ENCODE measurements around the gene CTXN2.

CTXN2 gene

DNA sequence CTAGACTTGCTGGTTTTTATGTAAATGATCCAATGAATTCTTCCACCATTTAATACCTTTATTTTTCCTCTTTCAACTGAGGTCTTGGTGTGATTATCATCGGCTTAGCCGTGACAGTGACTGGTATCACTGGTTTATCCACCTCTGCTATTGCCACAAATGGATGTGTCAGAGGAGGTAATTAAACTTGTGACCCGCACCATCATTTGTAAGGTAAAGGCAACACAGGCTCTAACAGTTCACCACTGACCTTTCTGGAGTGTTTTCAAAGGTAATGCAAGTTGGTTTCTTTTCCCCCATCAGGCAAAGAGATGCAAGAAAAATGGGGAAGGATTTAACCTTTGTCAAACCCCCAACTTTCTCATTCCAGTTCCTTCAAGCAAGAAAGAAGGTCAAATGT lies 34.3 kb downstream of the CTXN2 start:
- no peak for DNase-seq

DNA sequence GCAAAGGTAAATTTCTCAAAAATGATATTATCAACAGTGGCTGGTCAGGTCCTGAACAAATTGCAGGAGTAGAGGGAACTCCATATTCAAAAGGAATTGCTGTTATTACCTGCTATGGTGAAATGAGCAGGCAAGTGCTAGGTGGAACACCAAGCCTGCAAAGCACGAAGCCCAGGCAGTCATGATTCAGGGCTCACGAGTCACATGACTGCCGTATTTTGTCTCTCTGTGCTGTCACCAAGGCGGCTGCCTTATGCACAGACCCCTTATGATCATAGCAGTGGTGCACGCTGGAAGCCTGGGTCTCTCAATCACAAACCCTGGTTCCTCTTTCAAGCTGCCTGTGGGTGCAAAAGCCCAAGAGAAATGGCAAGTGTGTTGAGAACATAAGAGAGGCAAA lies 39.0 kb downstream of the CTXN2 start:
- DNase-seq: no peak

DNA sequence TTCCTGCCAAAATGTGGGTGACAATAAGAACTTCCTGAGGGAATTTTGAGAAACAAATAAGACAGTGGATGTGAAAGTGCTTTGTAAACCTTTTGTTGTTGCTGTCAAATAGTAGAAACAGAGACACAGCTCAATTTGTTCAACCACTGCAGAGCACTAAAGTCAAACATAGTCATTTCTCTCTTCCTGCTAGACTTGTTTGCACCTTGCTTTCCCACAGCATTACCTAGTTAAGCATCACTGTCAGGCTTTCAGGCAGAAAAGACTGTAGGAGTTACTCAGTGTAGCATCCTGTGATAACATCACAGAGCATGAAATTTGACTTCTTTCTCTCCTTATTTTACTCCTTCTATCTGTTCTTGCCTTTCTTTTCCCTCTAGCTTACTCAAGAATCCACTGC lies 41.8 kb downstream of the CTXN2 start:
- DNase-seq: no peak

DNA sequence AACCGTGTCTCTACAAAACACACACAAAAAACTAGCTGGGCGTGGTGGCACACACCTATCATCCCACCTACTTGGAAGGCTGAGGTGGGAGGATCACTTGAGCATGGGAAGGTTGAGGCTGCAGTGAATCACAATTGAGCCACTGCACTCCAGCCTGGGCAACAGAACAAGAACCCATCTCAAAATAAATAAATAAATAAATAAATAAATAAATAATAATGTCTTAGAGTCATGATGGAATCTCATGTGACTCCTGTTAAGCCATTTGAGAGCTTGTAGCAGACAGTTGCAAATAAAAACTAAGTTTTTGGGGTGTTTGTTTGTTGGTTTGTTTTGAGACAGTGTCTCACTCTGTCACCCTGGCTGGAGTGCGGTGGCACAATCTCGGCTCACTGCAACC lies 47.9 kb downstream of the CTXN2 start:
- no peak for DNase-seq

DNA sequence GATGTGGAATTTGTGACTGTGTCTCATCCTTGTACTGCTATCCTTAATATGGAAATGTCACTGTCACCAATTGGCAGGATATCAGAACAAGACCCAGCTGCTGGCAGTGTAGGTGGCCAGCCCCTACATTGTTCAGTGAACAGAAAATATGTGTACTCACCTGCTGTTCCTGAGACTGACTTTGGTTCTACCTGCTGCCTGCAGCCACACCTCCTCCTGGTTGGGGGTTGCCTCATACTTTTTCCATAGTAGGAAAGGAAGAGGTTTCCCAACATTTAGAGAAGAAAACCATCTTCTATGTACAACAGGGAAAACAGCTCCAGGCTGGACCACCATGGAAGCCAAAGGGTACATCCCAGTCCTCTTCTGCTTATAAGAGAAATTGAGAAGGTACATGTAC lies 50.5 kb downstream of the CTXN2 start:
- DNase-seq: peak in 2 of 3 experiments; percentile 20 to 47

DNA sequence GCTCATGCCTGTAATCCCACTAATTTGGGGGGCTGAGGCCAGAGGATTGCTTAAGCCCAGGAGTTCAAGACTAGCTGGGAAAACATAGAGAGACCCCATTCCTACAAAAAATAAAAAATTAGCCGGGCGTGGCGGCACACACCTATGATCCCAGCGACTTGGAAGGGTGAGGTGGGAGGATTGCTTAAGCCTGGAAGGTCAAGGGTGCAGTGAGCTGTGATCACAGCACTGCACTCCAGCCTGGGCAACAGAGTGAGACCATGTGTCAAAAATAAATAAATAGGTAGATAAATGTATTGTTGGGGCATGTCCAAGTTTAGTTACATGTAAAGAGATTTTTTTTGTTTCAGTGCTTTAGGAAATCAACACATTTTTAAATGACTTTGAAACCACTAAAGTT lies 51.1 kb downstream of the CTXN2 start:
- no peak for DNase-seq

DNA sequence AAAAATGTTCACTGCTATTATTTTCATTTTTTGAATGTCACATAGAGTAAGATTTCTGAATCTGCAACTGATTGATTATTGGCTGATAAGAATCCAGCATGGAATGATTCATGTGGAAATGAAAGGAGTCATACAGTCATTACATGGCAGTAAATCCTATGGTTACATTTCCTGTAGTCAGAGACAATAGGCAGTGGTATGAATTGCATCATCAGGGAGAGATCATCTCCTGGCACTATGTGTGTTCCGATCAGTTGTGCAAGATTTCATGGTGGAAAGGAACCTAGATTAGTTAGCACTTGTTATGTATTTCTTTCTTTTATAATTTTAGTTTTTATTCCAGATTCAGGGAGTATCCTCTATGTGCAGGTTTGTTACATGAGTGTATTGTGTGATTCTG lies 53.5 kb downstream of the CTXN2 start:
- no peak for DNase-seq

DNA sequence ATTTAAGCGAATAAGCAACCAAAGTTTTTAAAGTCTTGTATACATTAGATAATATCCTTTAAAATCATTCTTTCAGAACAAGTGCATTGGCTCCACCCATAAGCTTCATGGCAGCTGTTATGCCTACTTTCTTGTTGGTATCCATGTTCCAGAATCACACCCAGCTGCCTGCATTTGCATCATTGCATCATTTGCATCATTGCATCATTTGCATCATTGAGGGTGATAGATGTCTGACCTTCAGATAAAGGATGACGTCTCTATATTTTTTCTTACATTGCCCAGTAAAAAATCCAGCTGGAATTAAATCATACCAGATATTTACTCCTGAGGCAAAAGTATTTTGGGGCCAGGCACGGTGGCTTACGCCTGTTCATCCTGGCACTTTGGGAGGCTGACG lies 56.9 kb downstream of the CTXN2 start:
- DNase-seq: no peak

DNA sequence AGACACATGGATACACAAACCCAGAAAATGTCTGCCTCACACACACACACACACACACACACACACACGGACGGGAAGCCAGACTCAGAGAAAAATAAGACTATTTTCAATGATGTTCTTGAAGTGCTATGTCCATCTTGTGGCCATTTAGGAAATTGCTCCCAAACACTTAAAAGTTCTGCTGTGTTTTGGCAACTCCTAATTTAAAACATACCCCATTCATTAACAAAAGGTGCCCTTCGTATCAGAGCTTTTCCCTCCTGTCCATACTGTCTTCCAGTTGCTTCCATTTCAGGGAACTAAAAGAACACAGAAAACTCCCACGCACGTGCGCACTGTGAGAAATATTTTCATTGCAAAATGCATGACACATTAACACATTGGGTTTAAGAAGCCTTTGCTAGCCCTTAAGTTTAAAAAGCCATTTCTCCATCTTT lies 59.2 kb downstream of the CTXN2 start:
- DNase-seq: peak; percentile 40 to 67 (median 53)

DNA sequence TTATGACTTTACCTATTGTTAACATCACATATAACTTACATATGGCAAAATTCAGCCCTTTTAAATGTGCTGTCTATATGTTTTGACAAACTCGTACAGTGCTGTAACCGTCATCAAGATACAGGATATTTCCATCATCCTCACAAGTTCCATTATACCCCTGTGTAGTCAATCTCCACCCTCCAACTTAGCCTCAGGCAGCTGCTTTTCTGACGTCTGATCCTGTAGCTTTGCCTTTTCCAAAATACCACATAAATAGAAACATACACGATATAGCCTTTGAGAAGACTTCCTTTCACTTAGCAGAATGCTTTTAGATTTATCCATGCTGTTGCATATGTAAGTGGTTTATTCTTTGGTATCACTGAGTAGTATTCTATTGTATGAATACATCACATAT lies 61.7 kb downstream of the CTXN2 start:
- DNase-seq: no peak
